Astrocyte (in vitro differentiated cells and primary cell): ENCODE measurements around the gene SIGLEC15. TPM values are rescaled to one million over a fixed set of nuclear protein-coding genes. Genes with fewer than 3 reads are reported as not detected.

Source experiments
- DNase-seq: peaks from one replicate; pipeline ENCODE4 v3.0.0-alpha.2; 2010; ENCODE audit warnings: low read depth
- FAIRE-seq: peaks from 2 replicates; lab custom pipeline; 2011; peaks lifted over from hg19 to GRCh38; lab: Jason Lieb, UNC
- H2AFZ ChIP-seq: 2 replicates; pipeline ENCODE4 v1.6.0; 2012; ENCODE audit warnings: low read depth, low read length, inconsistent platforms
- H3K27ac ChIP-seq: 2 replicates; pipeline ENCODE4 v1.5.1; 2011; ENCODE audit warnings: low read depth, low read length, inconsistent platforms
- H3K27me3 ChIP-seq: 2 replicates; pipeline ENCODE4 v1.6.0; 2011; ENCODE audit warnings: low read length, inconsistent platforms; ENCODE audit not compliant: insufficient read depth
- H3K36me3 ChIP-seq: 2 replicates; pipeline ENCODE4 v1.5.1; 2011; ENCODE audit warnings: low read length, inconsistent platforms; ENCODE audit not compliant: insufficient read depth
- H3K4me1 ChIP-seq: 2 replicates; pipeline ENCODE4 v1.5.1; 2011; ENCODE audit warnings: low read length, inconsistent platforms; ENCODE audit not compliant: insufficient read depth
- H3K4me2 ChIP-seq: 2 replicates; pipeline ENCODE4 v1.6.0; 2012; ENCODE audit warnings: low read length, inconsistent platforms
- H3K4me3 ChIP-seq: 2 replicates; pipeline ENCODE4 v1.5.1; 2011; ENCODE audit warnings: low read depth, mild to moderate bottlenecking, low read length, inconsistent platforms; ENCODE audit not compliant: insufficient read depth
- H3K79me2 ChIP-seq: 2 replicates; pipeline ENCODE4 v1.6.0; 2012; ENCODE audit warnings: mild to moderate bottlenecking, low read length, inconsistent platforms; ENCODE audit not compliant: insufficient read depth
- H3K9ac ChIP-seq: 2 replicates; pipeline ENCODE4 v1.6.0; 2012; ENCODE audit warnings: mild to moderate bottlenecking, low read length, inconsistent platforms
- H3K9me3 ChIP-seq: 2 replicates; pipeline ENCODE4 v1.5.1; 2012; ENCODE audit warnings: low read depth, mild to moderate bottlenecking, low read length, inconsistent platforms; ENCODE audit not compliant: insufficient read depth
- H4K20me1 ChIP-seq: 2 replicates; pipeline ENCODE4 v1.6.0; 2012; ENCODE audit warnings: low read length, inconsistent platforms; ENCODE audit not compliant: insufficient read depth
- H3K27ac Mint-ChIP-seq: one replicate; pipeline ENCODE4 v1.8.0; 2021; ENCODE audit warnings: mild to moderate bottlenecking, mixed read lengths; ENCODE audit not compliant: unreplicated experiment
- H3K27me3 Mint-ChIP-seq: one replicate; pipeline ENCODE4 v1.8.0; 2021; ENCODE audit warnings: low read depth, mixed read lengths; ENCODE audit not compliant: unreplicated experiment
- H3K36me3 Mint-ChIP-seq: one replicate; pipeline ENCODE4 v1.8.0; 2021; ENCODE audit warnings: low read depth, mixed read lengths; ENCODE audit not compliant: unreplicated experiment
- H3K4me1 Mint-ChIP-seq: one replicate; pipeline ENCODE4 v1.8.0; 2021; ENCODE audit warnings: low read depth, mixed read lengths; ENCODE audit not compliant: unreplicated experiment
- H3K4me3 Mint-ChIP-seq: one replicate; pipeline ENCODE4 v1.8.0; 2021; ENCODE audit warnings: mild to moderate bottlenecking, moderate library complexity, mixed read lengths; ENCODE audit not compliant: unreplicated experiment
- H3K9me3 Mint-ChIP-seq: one replicate; pipeline ENCODE4 v1.8.0; 2021; ENCODE audit warnings: mild to moderate bottlenecking, mixed read lengths; ENCODE audit not compliant: unreplicated experiment
- CTCF ChIP-seq: IDR thresholded peaks from 2 replicates; pipeline ENCODE4 v1.5.1; 2011; ENCODE audit warnings: low read depth, mild to moderate bottlenecking, inconsistent platforms, low read length, moderate library complexity; ENCODE audit not compliant: insufficient read depth
- EZH2 ChIP-seq: IDR thresholded peaks from 2 replicates; pipeline ENCODE4 v1.6.1; 2012; ENCODE audit warnings: mild to moderate bottlenecking, low read length, inconsistent platforms; ENCODE audit not compliant: insufficient read depth
- total RNA-seq: library from RNA; stranded (reverse); gene quantifications from 2 replicates; pipeline ENCODE4 v1.2.1, GENCODE V29; 2021

SIGLEC15 gene
- total RNA-seq, 1 donor from 2014 or later: 0.27 TPM

- no peak overlapping the region for H3K9ac ChIP-seq
- H3K4me3 ChIP-seq: no peak overlapping the region
- Mint-ChIP-seq H3K27me3 (no peaks in the 10 kb centered on the region), H3K27ac (no peak overlapping the region), H3K4me1 (no peaks in the 10 kb centered on the region), H3K4me3 (no peak overlapping the region), H3K36me3 (peaks cover 26% of the 10 kb centered on the region), H3K9me3 (no peaks in the 10 kb centered on the region)
- H4K20me1 ChIP-seq: no peaks in the 10 kb centered on the region
- peaks cover 3% of the 10 kb centered on the region for H3K4me1 ChIP-seq
- H3K9me3 ChIP-seq: no peaks in the 10 kb centered on the region
- no peaks in the 10 kb centered on the region for H3K79me2 ChIP-seq
- H3K36me3 ChIP-seq: peaks cover 26% of the 10 kb centered on the region
- H3K27me3 ChIP-seq: no peaks in the 10 kb centered on the region
- TF ChIP-seq EZH2 (no peak), CTCF (no peak)
- H3K4me2 ChIP-seq: no peak overlapping the region
- DNase-seq (no peak), FAIRE-seq (no peak)
- H2AFZ ChIP-seq: no peak overlapping the region
- H3K27ac ChIP-seq: no peak overlapping the region
These were observed 24.1 kb downstream of the SIGLEC15 start for GRCh38 chr18:45849529-45849928.

GRCh38 chr18:45850021-45850420 is 24.5 kb downstream of the SIGLEC15 start:
- Mint-ChIP-seq H3K36me3 (peaks cover 24% of the 10 kb centered on the region), H3K27ac (no peak overlapping the region), H3K4me3 (no peak overlapping the region), H3K4me1 (no peaks in the 10 kb centered on the region), H3K9me3 (no peaks in the 10 kb centered on the region), H3K27me3 (no peaks in the 10 kb centered on the region)
- H3K4me2 ChIP-seq: no peak overlapping the region
- peaks cover 2% of the 10 kb centered on the region for H3K4me1 ChIP-seq
- no peaks in the 10 kb centered on the region for H3K9me3 ChIP-seq
- TF ChIP-seq CTCF: peak; percentile 42
- no peak for TF ChIP-seq EZH2
- no peak overlapping the region for H3K4me3 ChIP-seq
- no peak overlapping the region for H3K27ac ChIP-seq
- no peaks in the 10 kb centered on the region for H3K27me3 ChIP-seq
- no peak for DNase-seq
- no peak overlapping the region for H3K9ac ChIP-seq
- no peaks in the 10 kb centered on the region for H3K79me2 ChIP-seq
- H3K36me3 ChIP-seq: peaks cover 26% of the 10 kb centered on the region
- no peak for FAIRE-seq
- no peak overlapping the region for H2AFZ ChIP-seq
- no peaks in the 10 kb centered on the region for H4K20me1 ChIP-seq

- peaks cover 30% of the 10 kb centered on the region for H3K36me3 ChIP-seq
- Mint-ChIP-seq H3K9me3 (no peaks in the 10 kb centered on the region), H3K36me3 (peaks cover 31% of the 10 kb centered on the region), H3K4me3 (no peak overlapping the region), H3K27me3 (no peaks in the 10 kb centered on the region), H3K4me1 (no peaks in the 10 kb centered on the region), H3K27ac (no peak overlapping the region)
- no peak overlapping the region for H3K4me3 ChIP-seq
- DNase-seq (no peak), FAIRE-seq (peak; percentile 37)
- no peaks in the 10 kb centered on the region for H3K79me2 ChIP-seq
- H3K9ac ChIP-seq: no peak overlapping the region
- no peak overlapping the region for H2AFZ ChIP-seq
- H4K20me1 ChIP-seq: no peaks in the 10 kb centered on the region
- H3K4me2 ChIP-seq: no peak overlapping the region
- no peaks in the 10 kb centered on the region for H3K4me1 ChIP-seq
- no peaks in the 10 kb centered on the region for H3K9me3 ChIP-seq
- TF ChIP-seq CTCF (no peak), EZH2 (no peak)
- no peaks in the 10 kb centered on the region for H3K27me3 ChIP-seq
- no peak overlapping the region for H3K27ac ChIP-seq
These were observed 25.9 kb downstream of the SIGLEC15 start for GRCh38 chr18:45851161-45851925.
